ENCODE results near the gene S1PR3.

DNA sequence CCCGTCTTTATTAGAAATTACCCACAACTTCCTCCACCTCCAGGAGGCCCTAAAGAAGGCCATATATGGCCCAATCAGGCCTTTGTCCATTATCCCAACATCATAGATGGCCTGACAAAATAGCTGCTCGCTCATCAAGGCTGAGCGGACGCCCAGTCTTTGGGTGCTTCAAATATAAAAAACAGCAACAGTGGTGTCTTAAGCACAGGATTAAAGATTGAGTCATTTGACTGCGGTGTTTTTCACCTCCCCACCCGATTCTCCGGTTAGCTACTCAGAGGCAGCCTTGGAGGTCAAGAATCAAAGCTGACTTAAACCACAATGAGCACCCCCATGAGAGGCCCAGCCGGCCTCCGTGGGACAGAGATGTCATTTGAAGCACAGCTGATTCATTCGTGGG, 18.8 kb downstream of the S1PR3 start:
- TF ChIP-seq, protein P1, sequence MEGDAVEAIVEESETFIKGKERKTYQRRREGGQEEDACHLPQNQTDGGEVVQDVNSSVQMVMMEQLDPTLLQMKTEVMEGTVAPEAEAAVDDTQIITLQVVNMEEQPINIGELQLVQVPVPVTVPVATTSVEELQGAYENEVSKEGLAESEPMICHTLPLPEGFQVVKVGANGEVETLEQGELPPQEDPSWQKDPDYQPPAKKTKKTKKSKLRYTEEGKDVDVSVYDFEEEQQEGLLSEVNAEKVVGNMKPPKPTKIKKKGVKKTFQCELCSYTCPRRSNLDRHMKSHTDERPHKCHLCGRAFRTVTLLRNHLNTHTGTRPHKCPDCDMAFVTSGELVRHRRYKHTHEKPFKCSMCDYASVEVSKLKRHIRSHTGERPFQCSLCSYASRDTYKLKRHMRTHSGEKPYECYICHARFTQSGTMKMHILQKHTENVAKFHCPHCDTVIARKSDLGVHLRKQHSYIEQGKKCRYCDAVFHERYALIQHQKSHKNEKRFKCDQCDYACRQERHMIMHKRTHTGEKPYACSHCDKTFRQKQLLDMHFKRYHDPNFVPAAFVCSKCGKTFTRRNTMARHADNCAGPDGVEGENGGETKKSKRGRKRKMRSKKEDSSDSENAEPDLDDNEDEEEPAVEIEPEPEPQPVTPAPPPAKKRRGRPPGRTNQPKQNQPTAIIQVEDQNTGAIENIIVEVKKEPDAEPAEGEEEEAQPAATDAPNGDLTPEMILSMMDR (IDR thresholded peaks at IDR 0.05): no peak
- no peak for TF ChIP-seq POLR2A (IDR thresholded peaks at IDR 0.05)

Measured in prostate gland (tissue), 2 donors.